Trophoblast cell (in vitro differentiated cells and primary cell): ENCODE measurements around the gene PRPF31.

Source experiments
- DNase-seq, 2 donors: peaks; one replicate each; pipeline ENCODE4 v3.0.0-alpha.2; 2016
- H2AFZ ChIP-seq: 2 replicates; pipeline ENCODE4 v1.6.1; 2013; ENCODE audit warnings: low read length, moderate library complexity, mild to moderate bottlenecking; ENCODE audit not compliant: insufficient read depth, poor library complexity
- H2AK5ac ChIP-seq: 2 replicates; pipeline ENCODE4 v1.6.1; 2013; ENCODE audit warnings: mild to moderate bottlenecking, low read length
- H2BK120ac ChIP-seq: 2 replicates; pipeline ENCODE4 v1.6.1; 2013; ENCODE audit warnings: low read length, mild to moderate bottlenecking, moderate library complexity; ENCODE audit not compliant: insufficient read depth, poor library complexity
- H2BK12ac ChIP-seq: 2 replicates; pipeline ENCODE4 v1.6.1; 2013; ENCODE audit warnings: mild to moderate bottlenecking, low read length, moderate library complexity
- H2BK5ac ChIP-seq: 2 replicates; pipeline ENCODE4 v1.6.1; 2013; ENCODE audit warnings: low read length, low read depth, moderate library complexity, mild to moderate bottlenecking; ENCODE audit not compliant: poor library complexity
- H3K14ac ChIP-seq: 2 replicates; pipeline ENCODE4 v1.6.1; 2013; ENCODE audit warnings: mild to moderate bottlenecking, low read length
- H3K18ac ChIP-seq: 2 replicates; pipeline ENCODE4 v1.6.1; 2013; ENCODE audit warnings: mild to moderate bottlenecking, low read length
- H3K23ac ChIP-seq: 2 replicates; pipeline ENCODE4 v1.6.1; 2013; ENCODE audit warnings: low read length
- H3K27ac ChIP-seq: 2 replicates; pipeline ENCODE4 v1.5.1; 2013; ENCODE audit warnings: low read depth, mild to moderate bottlenecking, inconsistent platforms, low read length, moderate library complexity
- H3K27me3 ChIP-seq: 2 replicates; pipeline ENCODE4 v1.6.1; 2013; ENCODE audit warnings: inconsistent platforms, mild to moderate bottlenecking, low read length, moderate library complexity; ENCODE audit not compliant: insufficient read depth
- H3K36me3 ChIP-seq, 2 experiments: 1 replicate in 1 of 2; 2 replicates in 1 of 2; pipeline ENCODE4 v1.6.1; 2013; ENCODE audit warnings: low read length in 2 of 2, mild to moderate bottlenecking in 2 of 2, moderate library complexity in 1 of 2; ENCODE audit not compliant: insufficient read depth in 2 of 2, control insufficient read depth in 1 of 2
- H3K4ac ChIP-seq: 2 replicates; pipeline ENCODE4 v1.6.1; 2013; ENCODE audit warnings: low read depth, mild to moderate bottlenecking, low read length, moderate library complexity
- H3K4me1 ChIP-seq, 2 experiments: 1 replicate in 1 of 2; 2 replicates in 1 of 2; pipeline ENCODE4 v1.6.1; 2013; ENCODE audit warnings: low read length in 2 of 2, mild to moderate bottlenecking in 2 of 2, moderate library complexity in 1 of 2; ENCODE audit not compliant: insufficient read depth in 2 of 2, control insufficient read depth in 1 of 2
- H3K4me2 ChIP-seq: 2 replicates; pipeline ENCODE4 v1.6.1; 2013; ENCODE audit warnings: inconsistent platforms, mild to moderate bottlenecking, low read length, moderate library complexity
- H3K4me3 ChIP-seq: 2 replicates; pipeline ENCODE4 v1.5.1; 2013; ENCODE audit warnings: mild to moderate bottlenecking, low read depth, low read length, inconsistent platforms
- H3K79me1 ChIP-seq: one replicate; pipeline ENCODE4 v1.6.1; 2013; ENCODE audit warnings: low read length
- H3K79me2 ChIP-seq: 2 replicates; pipeline ENCODE4 v1.6.1; 2013; ENCODE audit warnings: low read length, mild to moderate bottlenecking; ENCODE audit not compliant: control insufficient read depth, insufficient read depth, poor library complexity
- H3K9ac ChIP-seq: 2 replicates; pipeline ENCODE4 v1.6.1; 2013; ENCODE audit warnings: mild to moderate bottlenecking, low read length
- H3K9me3 ChIP-seq: 2 replicates; pipeline ENCODE4 v1.6.1; 2013; ENCODE audit warnings: low read depth, mild to moderate bottlenecking, control low read depth, inconsistent platforms, low read length; ENCODE audit not compliant: insufficient read depth
- H4K12ac ChIP-seq: 2 replicates; pipeline ENCODE4 v1.6.1; 2013; ENCODE audit warnings: low read depth, mild to moderate bottlenecking, low read length, moderate library complexity
- H4K8ac ChIP-seq: 2 replicates; pipeline ENCODE4 v1.6.1; 2013; ENCODE audit warnings: low read depth, mild to moderate bottlenecking, low read length, moderate library complexity
- H4K91ac ChIP-seq: one replicate; pipeline ENCODE4 v1.6.1; 2013; ENCODE audit warnings: low read depth, mild to moderate bottlenecking, low read length, moderate library complexity
- WGBS: extraction: QIAGEN DNeasy Blood & Tissue Kit; methylation state at CpG from one replicate; pipeline ENCODE4 v1.1.7; 2013; ENCODE audit warnings: missing lambda C conversion rate; ENCODE audit not compliant: insufficient read length, insufficient coverage; ENCODE audit errors: extremely low coverage; 5-methylcytosine and 5-hydroxymethylcytosine counted together

Gene PRPF31

DNA sequence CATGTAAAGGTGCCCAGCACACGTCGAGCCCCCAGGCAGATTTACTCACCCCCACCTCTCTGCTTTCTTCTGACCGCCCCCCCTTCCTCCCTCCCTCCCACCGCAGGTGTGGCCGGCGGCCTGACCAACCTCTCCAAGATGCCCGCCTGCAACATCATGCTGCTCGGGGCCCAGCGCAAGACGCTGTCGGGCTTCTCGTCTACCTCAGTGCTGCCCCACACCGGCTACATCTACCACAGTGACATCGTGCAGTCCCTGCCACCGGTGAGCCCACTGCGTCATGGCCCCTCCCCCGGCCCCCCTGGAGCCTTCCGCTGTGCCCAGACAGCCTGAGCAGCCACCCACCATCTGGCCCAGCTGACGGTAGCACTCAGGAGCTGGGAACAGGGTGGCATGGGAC lies 8.8 kb downstream of the PRPF31 start:
- Histone ChIP-seq H3K14ac (no peak overlapping the region), H3K36me3 (peaks cover 89 to 94% of the 10 kb centered on the region in 2 experiments), H2AK5ac (no peak overlapping the region), H3K27ac (no peak overlapping the region), H4K12ac (no peak overlapping the region), H3K23ac (no peak overlapping the region), H3K9ac (no peak overlapping the region), H2BK12ac (no peak overlapping the region), H3K27me3 (no peaks in the 10 kb centered on the region), H3K79me1 (no peaks in the 10 kb centered on the region), H2BK5ac (no peak overlapping the region), H3K18ac (no peak overlapping the region), H3K9me3 (peaks cover 1% of the 10 kb centered on the region), H2AFZ (no peak overlapping the region), H3K4ac (no peak overlapping the region), H4K8ac (no peak overlapping the region), H3K4me2 (no peak overlapping the region), H4K91ac (no peak overlapping the region), H3K4me1 (no peaks in the 10 kb centered on the region), H3K79me2 (no peaks in the 10 kb centered on the region), H3K4me3 (no peak overlapping the region), H2BK120ac (no peak overlapping the region)
- WGBS: no CpG with 5 or more reads among the region's 19 CpGs
- DNase-seq: no peak

DNA sequence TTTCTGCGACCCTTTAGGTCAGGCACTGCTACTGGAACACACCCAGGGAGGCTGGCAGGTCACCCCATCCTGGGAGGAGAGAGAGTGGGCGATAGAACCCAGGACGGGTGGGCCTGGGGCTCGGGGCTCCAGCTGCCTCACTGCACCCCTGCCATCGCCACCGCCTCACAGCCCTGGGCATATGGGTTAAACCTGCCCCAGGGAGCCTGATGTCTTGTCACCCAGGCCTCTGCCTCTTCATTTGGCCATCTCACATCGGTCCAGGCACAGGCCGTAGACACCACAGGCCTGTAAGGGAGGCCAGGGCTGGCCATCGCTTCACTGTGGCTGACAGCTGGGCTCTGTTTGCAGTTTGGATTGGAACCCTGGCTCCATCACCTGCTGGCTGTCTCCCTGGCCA lies 10.2 kb downstream of the PRPF31 start:
- Histone ChIP-seq H3K9ac (no peak overlapping the region), H2AK5ac (no peak overlapping the region), H2BK12ac (no peak overlapping the region), H4K91ac (no peak overlapping the region), H3K4me3 (no peak overlapping the region), H2BK120ac (no peak overlapping the region), H3K79me1 (no peaks in the 10 kb centered on the region), H2AFZ (no peak overlapping the region), H3K4me1 (no peaks in the 10 kb centered on the region), H3K14ac (no peak overlapping the region), H3K27me3 (no peaks in the 10 kb centered on the region), H4K8ac (no peak overlapping the region), H3K4me2 (no peak overlapping the region), H3K4ac (no peak overlapping the region), H3K79me2 (no peaks in the 10 kb centered on the region), H2BK5ac (no peak overlapping the region), H4K12ac (no peak overlapping the region), H3K23ac (no peak overlapping the region), H3K36me3 (peaks cover 86 to 89% of the 10 kb centered on the region in 2 experiments), H3K9me3 (peaks cover 1% of the 10 kb centered on the region), H3K27ac (no peak overlapping the region), H3K18ac (no peak overlapping the region)
- DNase-seq: no peak
- WGBS: no CpG with 5 or more reads among the region's 9 CpGs

DNA sequence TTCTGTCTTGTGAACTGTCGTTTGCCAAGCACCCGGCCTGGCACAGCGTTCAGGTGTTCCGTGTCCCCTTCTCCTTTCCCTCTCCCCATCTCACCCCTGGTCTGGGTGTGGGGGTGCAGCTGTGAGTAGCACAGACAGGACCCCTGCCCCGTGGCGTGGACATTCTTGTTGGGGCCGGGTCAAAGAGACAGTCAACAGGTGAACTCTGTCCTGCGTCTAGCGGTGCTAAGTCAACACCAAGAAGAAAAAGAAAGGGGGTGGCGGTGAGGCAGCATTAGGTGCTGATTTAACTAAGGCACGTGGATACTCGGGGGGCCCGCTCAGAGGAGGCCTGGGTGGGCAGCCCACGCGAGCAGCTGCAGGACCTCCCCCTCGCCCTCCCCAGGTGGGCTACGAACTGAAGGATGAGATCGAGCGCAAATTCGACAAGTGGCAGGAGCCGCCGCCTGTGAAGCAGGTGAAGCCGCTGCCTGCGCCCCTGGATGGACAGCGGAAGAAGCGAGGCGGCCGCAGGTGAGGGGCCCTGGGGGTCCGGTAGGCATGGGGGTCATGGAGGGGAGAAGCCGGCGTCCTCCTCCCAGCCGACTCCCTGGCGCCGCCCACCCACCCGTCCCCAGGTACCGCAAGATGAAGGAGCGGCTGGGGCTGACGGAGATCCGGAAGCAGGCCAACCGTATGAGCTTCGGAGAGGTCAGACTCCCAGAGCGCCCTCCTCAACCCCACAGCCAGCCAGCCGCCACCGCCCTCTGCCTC lies 12.3 kb downstream of the PRPF31 start:
- H3K9me3 ChIP-seq: peaks cover 1% of the 10 kb centered on the region
- no peak overlapping the region for H4K8ac ChIP-seq
- no peak overlapping the region for H4K12ac ChIP-seq
- H3K4me2 ChIP-seq: no peak overlapping the region
- no peak overlapping the region for H2AK5ac ChIP-seq
- H2BK5ac ChIP-seq: no peak overlapping the region
- H3K27me3 ChIP-seq: no peaks in the 10 kb centered on the region
- H3K27ac ChIP-seq: no peak overlapping the region
- no peaks in the 10 kb centered on the region for H3K79me2 ChIP-seq
- no peak overlapping the region for H3K9ac ChIP-seq
- H3K4ac ChIP-seq: no peak overlapping the region
- no peak overlapping the region for H4K91ac ChIP-seq
- no peak overlapping the region for H2AFZ ChIP-seq
- no peak overlapping the region for H3K23ac ChIP-seq
- WGBS: no CpG with 5 or more reads among the region's 44 CpGs
- peaks cover 82% of the 10 kb centered on the region in 2 experiments for H3K36me3 ChIP-seq
- no peak overlapping the region for H3K14ac ChIP-seq
- H3K4me1 ChIP-seq: no peaks in the 10 kb centered on the region
- H2BK12ac ChIP-seq: no peak overlapping the region
- no peak overlapping the region for H3K4me3 ChIP-seq
- no peaks in the 10 kb centered on the region for H3K79me1 ChIP-seq
- DNase-seq: no peak
- H3K18ac ChIP-seq: no peak overlapping the region
- no peak overlapping the region for H2BK120ac ChIP-seq

DNA sequence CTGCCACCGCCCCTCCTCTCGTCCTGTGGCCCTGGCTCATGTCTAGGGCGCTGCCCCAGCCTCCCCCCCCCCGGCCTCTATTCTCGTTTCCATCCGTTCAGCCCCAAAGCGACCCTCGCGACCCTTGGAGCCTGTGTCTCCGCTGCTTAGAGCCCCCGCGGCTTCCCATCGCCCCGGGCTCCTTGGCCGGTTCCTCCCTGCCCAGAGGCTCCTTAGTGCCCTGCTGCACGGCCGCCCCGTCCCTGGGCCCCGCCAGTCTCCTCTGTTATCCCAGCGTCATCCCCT lies 12.8 kb downstream of the PRPF31 start:
- Histone ChIP-seq H2BK5ac (no peak overlapping the region), H3K23ac (no peak overlapping the region), H3K14ac (no peak overlapping the region), H2AFZ (no peak overlapping the region), H3K36me3 (peaks cover 79 to 80% of the 10 kb centered on the region in 2 experiments), H3K4me1 (no peaks in the 10 kb centered on the region), H2AK5ac (no peak overlapping the region), H3K27ac (no peak overlapping the region), H3K9me3 (peaks cover 1% of the 10 kb centered on the region), H3K9ac (no peak overlapping the region), H3K4me2 (no peak overlapping the region), H4K12ac (no peak overlapping the region), H3K79me1 (no peaks in the 10 kb centered on the region), H2BK120ac (no peak overlapping the region), H3K18ac (no peak overlapping the region), H3K4ac (no peak overlapping the region), H2BK12ac (no peak overlapping the region), H3K27me3 (no peaks in the 10 kb centered on the region), H3K4me3 (no peak overlapping the region), H3K79me2 (no peaks in the 10 kb centered on the region), H4K8ac (no peak overlapping the region), H4K91ac (no peak overlapping the region)
- no CpG with 5 or more reads among the region's 20 CpGs for WGBS
- no peak for DNase-seq
